Measurements from ENCODE around the gene BRD7.

- TF ChIP-seq POLR2A (IDR thresholded peaks at IDR 0.05; ENCODE audit: low read depth, low read length) (no peak), ATF2 (IDR thresholded peaks at IDR 0.05; ENCODE audit: low read length) (no peak), ETV6 (conservative IDR thresholded peaks at IDR 0.05 in 1 of 2, IDR thresholded peaks at IDR 0.05 in 1 of 2; ENCODE audit: borderline replicate concordance in 1 of 2, low read depth in 1 of 2) (no peak)
- TF ChIP-seq, protein P1, sequence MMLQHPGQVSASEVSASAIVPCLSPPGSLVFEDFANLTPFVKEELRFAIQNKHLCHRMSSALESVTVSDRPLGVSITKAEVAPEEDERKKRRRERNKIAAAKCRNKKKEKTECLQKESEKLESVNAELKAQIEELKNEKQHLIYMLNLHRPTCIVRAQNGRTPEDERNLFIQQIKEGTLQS (IDR thresholded peaks at IDR 0.05; ENCODE audit: borderline replicate concordance, extremely low read depth, low read depth, low read length) = no peak
Measured at GRCh38 chr16:50280932-50281331, 87.9 kb downstream of the BRD7 start.

Data from GM12878 (cell line).